Muscle of leg (tissue), 11 donors: ENCODE measurements around the gene WWOX. TPM values are rescaled to one million over a fixed set of nuclear protein-coding genes. Genes with fewer than 3 reads are reported as not detected.

Source experiments
- DNase-seq: peaks from one replicate; pipeline ENCODE4 v3.0.0; 2013
- H3K27ac ChIP-seq: one replicate; pipeline ENCODE4 v1.5.1; 2013; ENCODE audit warnings: mild to moderate bottlenecking, low read length, control low read depth
- H3K27me3 ChIP-seq: one replicate; pipeline ENCODE4 v1.6.1; 2013; ENCODE audit warnings: low read length; ENCODE audit not compliant: control insufficient read depth, insufficient read depth
- H3K36me3 ChIP-seq: one replicate; pipeline ENCODE4 v1.6.1; 2013; ENCODE audit warnings: low read length; ENCODE audit not compliant: control insufficient read depth, insufficient read depth
- H3K4me1 ChIP-seq: one replicate; pipeline ENCODE4 v1.6.1; 2013; ENCODE audit warnings: low read length; ENCODE audit not compliant: control insufficient read depth, insufficient read depth
- H3K4me3 ChIP-seq: one replicate; pipeline ENCODE4 v1.5.1; 2013; ENCODE audit warnings: low read length, control low read depth
- H3K9me3 ChIP-seq: replicated peaks from 2 replicates; pipeline ENCODE4 v1.6.1; 2013; ENCODE audit warnings: low read depth, low read length; ENCODE audit not compliant: control insufficient read depth
- WGBS: methylation state at CpG from one replicate; pipeline ENCODE4 v1.1.5; 2013; ENCODE audit warnings: missing lambda C conversion rate; ENCODE audit not compliant: insufficient coverage; 5-methylcytosine and 5-hydroxymethylcytosine counted together
- polyA plus RNA-seq, 8 donors: library from polyadenylated mRNA; unstranded; fragments of 120-200 nt; gene quantifications; one replicate each; pipeline versions ENCODE4 v1.2.1 to v1.2.3, GENCODE V29; 2013; ENCODE audit warnings: inconsistent platforms in 1 of 8, low replicate concordance in 1 of 8; ENCODE audit not compliant: insufficient read length in 8 of 8, insufficient read depth in 1 of 8
- total RNA-seq: library from RNA; stranded (reverse); fragments of 120-200 nt; gene quantifications from one replicate; pipeline ENCODE4 v1.2.4, GENCODE V29; 2013

Gene WWOX
- total and polyA plus RNA-seq, 9 donors = 8.1 to 15.8 (median 12.2) TPM

DNA sequence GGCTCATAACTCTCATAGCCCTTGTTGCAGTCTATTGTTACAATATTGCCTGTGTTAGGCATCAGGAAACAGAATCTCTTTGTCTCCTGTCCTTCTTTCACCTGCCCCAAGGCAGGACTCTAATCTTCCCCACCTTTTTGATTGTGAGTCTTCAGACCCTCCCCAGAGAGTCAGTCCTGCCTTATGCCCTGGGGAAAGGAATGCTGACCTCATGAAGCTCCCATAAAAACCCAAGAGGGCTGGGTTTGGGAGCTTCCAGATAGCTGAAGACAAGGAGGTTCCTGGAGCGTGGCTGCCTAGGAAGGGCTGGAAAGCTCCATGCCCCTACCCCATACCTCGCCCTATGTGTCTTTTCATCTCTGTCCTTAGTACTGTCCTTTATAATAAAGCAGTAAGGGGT, 688.8 kb downstream of the WWOX start:
- Histone ChIP-seq H3K9me3 (no peaks in the 10 kb centered on the region), H3K36me3 (no peaks in the 10 kb centered on the region), H3K27ac (no peak overlapping the region), H3K4me1 (no peaks in the 10 kb centered on the region), H3K27me3 (no peaks in the 10 kb centered on the region), H3K4me3 (no peak overlapping the region)
- DNase-seq = no peak
- no CpG with 5 or more reads among the region's 2 CpGs for WGBS

DNA sequence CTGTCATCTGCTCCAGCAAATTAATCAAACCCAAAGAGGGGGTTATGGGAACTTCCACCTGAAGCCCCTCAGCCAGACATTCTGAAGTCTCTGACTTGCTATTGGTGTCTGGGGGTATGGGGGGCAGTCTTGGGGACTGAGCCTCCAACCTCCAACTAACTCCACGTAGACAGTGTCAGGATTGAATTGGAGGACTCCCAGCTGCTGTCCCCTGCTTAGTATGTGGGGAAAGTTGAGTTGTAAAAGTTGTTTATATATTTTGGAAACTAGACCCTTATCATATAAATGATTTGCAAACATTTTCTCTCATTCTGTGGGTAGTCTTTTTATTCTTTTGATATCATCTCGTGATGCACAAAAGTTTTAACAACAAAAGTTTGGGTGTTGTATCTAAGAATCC, 689.2 kb downstream of the WWOX start:
- Histone ChIP-seq H3K27me3 (no peaks in the 10 kb centered on the region), H3K36me3 (no peaks in the 10 kb centered on the region), H3K27ac (no peak overlapping the region), H3K4me3 (no peak overlapping the region), H3K4me1 (no peaks in the 10 kb centered on the region), H3K9me3 (no peaks in the 10 kb centered on the region)
- DNase-seq = no peak
- WGBS = no CpG with 5 or more reads among the region's 2 CpGs

DNA sequence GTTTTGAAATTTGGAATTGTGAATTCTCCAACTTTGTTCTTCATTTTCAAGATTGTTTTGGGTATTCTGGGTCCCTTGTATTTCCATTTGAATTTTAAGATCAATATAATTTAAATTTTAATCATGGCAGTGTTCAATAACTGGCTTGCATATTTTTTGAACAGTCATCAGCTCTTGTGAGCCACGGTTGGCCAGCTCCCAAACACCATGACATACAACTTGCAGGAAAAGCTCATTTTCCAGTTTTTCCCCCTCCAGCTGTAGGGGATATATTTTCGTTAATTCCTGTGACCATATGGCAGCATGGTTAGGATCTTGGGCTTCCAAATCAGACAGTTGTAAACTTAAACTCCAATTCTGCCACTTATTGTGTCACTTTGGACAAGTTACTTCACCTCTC, 690.1 kb downstream of the WWOX start:
- DNase-seq = peak; percentile 59
- Histone ChIP-seq H3K36me3 (no peaks in the 10 kb centered on the region), H3K27me3 (no peaks in the 10 kb centered on the region), H3K27ac (no peak overlapping the region), H3K9me3 (no peaks in the 10 kb centered on the region), H3K4me3 (no peak overlapping the region), H3K4me1 (no peaks in the 10 kb centered on the region)
- no CpG with 5 or more reads among the region's 2 CpGs for WGBS

DNA sequence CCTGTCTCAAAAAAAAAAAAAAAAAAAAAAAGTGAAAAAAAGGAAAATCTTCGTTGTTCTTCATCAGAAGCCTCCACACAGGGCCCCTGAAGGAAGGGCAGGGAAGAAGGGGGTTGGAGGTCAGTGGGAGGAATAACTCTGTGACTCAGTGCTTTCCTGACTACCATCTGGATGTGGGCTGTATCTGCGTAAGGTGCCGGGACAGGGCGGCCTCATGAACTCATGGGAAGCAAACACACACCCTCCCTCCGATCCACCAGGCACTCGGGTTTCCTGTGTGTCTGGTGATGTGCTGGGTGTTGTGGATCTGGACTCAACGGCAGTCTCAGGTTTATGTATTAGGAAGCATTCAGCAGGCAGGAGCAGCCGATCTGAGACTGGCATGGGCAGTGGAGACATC, 691.6 kb downstream of the WWOX start:
- no peak for DNase-seq
- 79% methylated on average over 2 of the region's 8 CpGs for WGBS
- no peaks in the 10 kb centered on the region for H3K36me3 ChIP-seq
- H3K4me3 ChIP-seq = no peak overlapping the region
- no peak overlapping the region for H3K27ac ChIP-seq
- no peaks in the 10 kb centered on the region for H3K27me3 ChIP-seq
- H3K4me1 ChIP-seq = peaks cover under 1% of the 10 kb centered on the region
- H3K9me3 ChIP-seq = no peaks in the 10 kb centered on the region

GRCh38 chr16:78791926-78792325, 692.5 kb downstream of the WWOX start:
- Histone ChIP-seq H3K4me1 (peaks cover 3% of the 10 kb centered on the region), H3K9me3 (no peaks in the 10 kb centered on the region), H3K27me3 (no peaks in the 10 kb centered on the region), H3K36me3 (no peaks in the 10 kb centered on the region), H3K4me3 (no peak overlapping the region), H3K27ac (no peak overlapping the region)
- DNase-seq = no peak
- 100% methylated on average over 2 of the region's 7 CpGs for WGBS

- 97% methylated on average over 2 of the region's 5 CpGs for WGBS
- H3K9me3 ChIP-seq = no peaks in the 10 kb centered on the region
- no peak overlapping the region for H3K27ac ChIP-seq
- H3K27me3 ChIP-seq = no peaks in the 10 kb centered on the region
- H3K4me3 ChIP-seq = no peak overlapping the region
- no peak for DNase-seq
- no peaks in the 10 kb centered on the region for H3K36me3 ChIP-seq
- peaks cover 3% of the 10 kb centered on the region for H3K4me1 ChIP-seq
These were observed 693.5 kb downstream of the WWOX start for GRCh38 chr16:78792952-78793351.

DNA sequence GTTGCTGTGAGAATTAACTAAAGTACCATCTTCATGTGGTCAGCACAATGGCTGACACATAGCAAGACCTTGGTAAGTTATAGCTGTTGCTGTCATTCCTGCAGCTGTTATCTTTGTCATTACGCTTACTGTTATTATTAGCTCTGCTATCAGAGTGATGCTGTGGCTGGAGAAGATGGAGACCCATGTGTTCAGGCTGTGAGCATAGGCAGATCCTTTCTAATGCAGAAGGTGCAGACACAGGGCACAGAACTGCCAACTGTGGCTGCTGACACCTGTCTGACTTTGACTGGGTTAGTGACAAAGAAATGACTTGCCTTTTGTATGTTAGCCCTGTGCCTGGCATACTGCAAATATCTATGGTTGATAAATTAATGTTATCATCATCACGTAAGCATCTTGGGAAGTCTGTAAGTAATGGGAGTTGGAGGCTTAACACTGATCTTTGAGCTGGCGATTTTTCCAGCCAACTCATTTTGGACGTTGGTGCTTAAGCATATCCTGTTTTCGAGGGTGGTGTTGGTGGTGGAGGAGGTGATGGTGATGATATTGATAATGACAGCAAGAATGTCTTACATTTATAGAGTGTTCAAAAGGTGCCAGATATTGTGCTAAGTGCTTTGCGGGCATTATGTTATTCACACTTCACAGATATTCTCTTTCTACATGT, 695.3 kb downstream of the WWOX start:
- peaks cover 3% of the 10 kb centered on the region for H3K4me1 ChIP-seq
- peak overlapping the region; percentile 63 for H3K27ac ChIP-seq
- no peaks in the 10 kb centered on the region for H3K36me3 ChIP-seq
- 77% methylated on average over 5 of the region's 6 CpGs for WGBS
- H3K9me3 ChIP-seq = no peaks in the 10 kb centered on the region
- H3K27me3 ChIP-seq = no peaks in the 10 kb centered on the region
- H3K4me3 ChIP-seq = no peak overlapping the region
- DNase-seq = peak; percentile 69

DNA sequence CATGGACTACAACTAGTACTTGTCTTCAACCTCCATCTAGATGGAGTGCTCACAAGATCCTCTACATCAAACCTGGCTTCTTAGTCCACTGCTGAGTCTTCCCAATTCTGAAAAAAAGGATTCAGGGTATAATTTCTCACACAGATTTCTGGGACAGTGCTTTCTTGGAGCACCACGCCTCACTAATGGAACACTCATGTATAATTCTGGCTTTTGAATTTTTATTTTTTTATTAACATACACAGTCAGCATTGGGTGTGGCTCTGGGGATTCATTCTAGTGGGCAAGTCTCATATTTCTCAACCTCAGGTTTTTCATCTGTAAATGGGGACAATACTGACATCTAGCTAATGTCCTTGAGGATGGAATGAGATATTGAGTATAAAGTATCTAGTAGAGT, 696.0 kb downstream of the WWOX start:
- Histone ChIP-seq H3K27me3 (no peaks in the 10 kb centered on the region), H3K27ac (peak overlapping the region; percentile 63), H3K36me3 (no peaks in the 10 kb centered on the region), H3K9me3 (no peaks in the 10 kb centered on the region), H3K4me1 (peaks cover 5% of the 10 kb centered on the region), H3K4me3 (no peak overlapping the region)
- WGBS = no CpG with 5 or more reads among the region's 1 CpG
- DNase-seq = no peak

DNA sequence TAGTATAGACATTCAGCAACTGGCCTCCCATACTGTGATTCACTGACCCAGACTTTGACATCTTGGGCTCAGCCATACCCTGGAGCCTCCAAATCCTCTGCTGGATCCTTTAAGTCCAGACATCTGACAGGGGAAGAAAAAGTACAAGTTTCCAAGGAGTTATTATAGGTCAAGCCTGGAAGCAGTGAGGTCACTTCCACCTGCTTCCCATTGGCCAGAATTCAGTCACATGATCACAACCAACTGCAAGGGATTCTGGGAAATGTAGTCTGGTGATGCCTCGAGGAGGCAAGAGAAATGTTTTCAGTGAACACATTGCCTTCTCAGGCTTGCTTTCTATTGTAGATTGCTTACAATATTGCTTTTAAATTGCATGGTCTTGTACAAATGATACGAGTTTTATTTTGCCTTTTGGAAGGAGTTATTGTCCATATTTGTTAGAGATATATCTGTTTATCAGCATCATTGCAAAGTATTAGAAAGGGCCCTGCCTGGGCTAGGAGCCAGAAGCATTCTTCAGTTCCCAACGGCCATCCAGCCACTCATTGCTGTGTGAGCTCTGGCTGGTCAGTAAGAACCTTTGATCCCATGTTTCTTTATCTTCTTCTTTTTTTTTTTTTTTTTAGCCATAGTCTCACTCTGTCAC, 696.9 kb downstream of the WWOX start:
- peaks cover 6% of the 10 kb centered on the region for H3K4me1 ChIP-seq
- H3K36me3 ChIP-seq = no peaks in the 10 kb centered on the region
- peak overlapping the region; percentile 43 for H3K27ac ChIP-seq
- H3K27me3 ChIP-seq = no peaks in the 10 kb centered on the region
- H3K9me3 ChIP-seq = no peaks in the 10 kb centered on the region
- DNase-seq = peak; percentile 80
- WGBS = no CpG with 5 or more reads among the region's 3 CpGs
- no peak overlapping the region for H3K4me3 ChIP-seq

DNA sequence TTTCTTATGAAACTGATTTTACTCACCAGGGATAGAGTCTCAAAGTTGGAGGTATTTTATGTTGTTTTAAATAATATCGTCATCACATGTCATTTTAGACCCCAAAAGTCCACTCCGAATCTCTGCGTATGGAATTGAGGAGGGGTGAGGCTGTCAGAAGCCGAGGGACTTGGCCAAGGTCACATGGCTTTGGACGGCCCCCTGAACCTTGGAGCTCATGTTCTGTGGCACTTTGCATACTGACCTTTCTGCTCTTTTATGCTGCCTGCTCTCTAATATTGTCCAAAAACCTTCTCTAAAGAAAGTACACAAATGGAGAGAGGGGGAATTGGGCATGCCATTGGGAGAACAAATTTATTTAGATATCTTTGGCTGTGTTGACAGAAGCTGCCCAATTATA, 700.0 kb downstream of the WWOX start:
- WGBS = no CpG with 5 or more reads among the region's 5 CpGs
- DNase-seq = no peak
- no peaks in the 10 kb centered on the region for H3K27me3 ChIP-seq
- H3K4me3 ChIP-seq = no peak overlapping the region
- no peaks in the 10 kb centered on the region for H3K36me3 ChIP-seq
- no peaks in the 10 kb centered on the region for H3K9me3 ChIP-seq
- no peak overlapping the region for H3K27ac ChIP-seq
- H3K4me1 ChIP-seq = peaks cover 6% of the 10 kb centered on the region
